Esophagus squamous epithelium (tissue), 4 donors: ENCODE results near the gene MAP3K20.
A peak's percentile ranks its signal among the peaks of the same experiment; 100 is the strongest.

Experiments used
- POLR2A ChIP-seq, 4 donors: fragments of 450-650 bp; IDR thresholded peaks; one replicate each; pipeline ENCODE4 v1.6.1; 2017; ENCODE audit warnings: antibody characterized with exemption in 4 of 4, mild to moderate bottlenecking in 4 of 4, moderate library complexity in 3 of 4
- TF ChIP-seq, protein P1 (sequence below), 6 experiments: fragments of 450-650 bp in 4 of 6; fragments of 200-600 bp in 2 of 6; sonication (generic) in 2 of 6; IDR thresholded peaks; one replicate each; pipeline ENCODE4 v1.5.1; 2016 to 2019; ENCODE audit warnings: antibody characterized with exemption in 6 of 6, mild to moderate bottlenecking in 4 of 6, moderate library complexity in 4 of 6

DNA sequence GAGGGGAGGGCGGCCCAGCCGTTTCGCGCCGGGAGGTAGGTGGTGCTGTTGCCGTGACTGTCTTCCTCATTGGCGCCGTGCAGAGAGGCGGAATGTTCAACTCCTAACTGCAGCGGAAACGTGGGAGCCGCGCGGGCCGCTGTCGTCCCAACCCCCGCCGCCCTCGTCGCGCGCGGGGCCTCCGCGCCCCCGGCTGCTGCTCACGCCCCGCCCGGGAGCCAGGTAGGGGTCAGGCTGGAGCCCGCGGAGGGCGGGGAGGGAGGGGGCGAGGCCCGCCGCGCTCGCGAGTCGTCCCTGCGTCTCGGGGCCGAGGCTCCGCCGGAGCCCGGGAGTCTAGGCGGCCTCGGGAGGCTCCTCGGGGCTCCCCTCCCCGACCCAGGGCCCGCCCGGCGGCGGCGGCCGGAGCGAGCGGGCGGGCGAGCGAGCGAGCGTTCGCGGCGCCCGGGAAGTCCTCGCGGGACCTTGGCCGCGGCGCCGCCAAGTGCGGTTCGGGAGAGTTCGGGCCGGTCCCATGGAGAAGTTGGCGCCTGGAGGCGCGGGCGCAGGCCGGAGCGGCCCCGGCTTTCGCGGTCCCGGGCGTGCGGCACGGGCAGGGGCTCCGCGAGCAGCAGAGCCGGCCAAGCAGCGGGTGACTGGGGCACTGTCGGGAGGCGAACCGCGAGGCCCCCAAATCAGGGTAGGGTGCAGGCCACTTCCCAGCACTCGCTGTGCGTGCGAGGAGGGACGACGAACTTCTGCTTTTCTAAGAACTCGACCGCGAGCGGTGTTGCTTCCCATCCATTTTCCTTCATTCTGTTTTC, at the start of gene MAP3K20:
- TF ChIP-seq, protein P1, sequence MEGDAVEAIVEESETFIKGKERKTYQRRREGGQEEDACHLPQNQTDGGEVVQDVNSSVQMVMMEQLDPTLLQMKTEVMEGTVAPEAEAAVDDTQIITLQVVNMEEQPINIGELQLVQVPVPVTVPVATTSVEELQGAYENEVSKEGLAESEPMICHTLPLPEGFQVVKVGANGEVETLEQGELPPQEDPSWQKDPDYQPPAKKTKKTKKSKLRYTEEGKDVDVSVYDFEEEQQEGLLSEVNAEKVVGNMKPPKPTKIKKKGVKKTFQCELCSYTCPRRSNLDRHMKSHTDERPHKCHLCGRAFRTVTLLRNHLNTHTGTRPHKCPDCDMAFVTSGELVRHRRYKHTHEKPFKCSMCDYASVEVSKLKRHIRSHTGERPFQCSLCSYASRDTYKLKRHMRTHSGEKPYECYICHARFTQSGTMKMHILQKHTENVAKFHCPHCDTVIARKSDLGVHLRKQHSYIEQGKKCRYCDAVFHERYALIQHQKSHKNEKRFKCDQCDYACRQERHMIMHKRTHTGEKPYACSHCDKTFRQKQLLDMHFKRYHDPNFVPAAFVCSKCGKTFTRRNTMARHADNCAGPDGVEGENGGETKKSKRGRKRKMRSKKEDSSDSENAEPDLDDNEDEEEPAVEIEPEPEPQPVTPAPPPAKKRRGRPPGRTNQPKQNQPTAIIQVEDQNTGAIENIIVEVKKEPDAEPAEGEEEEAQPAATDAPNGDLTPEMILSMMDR (IDR thresholded peaks at IDR 0.05): peak in 5 of 6 experiments; percentile 38 to 56 (median 44)
- TF ChIP-seq POLR2A (IDR thresholded peaks at IDR 0.05): peak in 2 of 4 donors; percentile 55 to 61
